Upper lobe of left lung (tissue), 6 donors: ENCODE data around the gene CLEC16A. TPM values are rescaled to one million over a fixed set of nuclear protein-coding genes. Genes with fewer than 3 reads are reported as not detected.

Source experiments
- ATAC-seq, 2 donors: fragments of 200-7000 bp; cut with Tn5 transposase; one replicate each; pipeline ENCODE4 v1.9.1; 2022; ENCODE audit warnings: mild to moderate bottlenecking in 2 of 2, moderate library complexity in 2 of 2; ENCODE audit not compliant: low FRiP score in 2 of 2
- DNase-seq, 2 donors: peaks; one replicate each; pipeline ENCODE4 v3.0.0-alpha.2; 2019 to 2020
- H3K27ac ChIP-seq, 4 donors: fragments of 200-600 bp; sonication (generic); one replicate each; pipeline ENCODE4 v1.5.1; 2016 to 2019
- H3K27me3 ChIP-seq, 4 donors: fragments of 200-600 bp; sonication (generic); one replicate each; pipeline ENCODE4 v1.5.1; 2017 to 2019
- H3K36me3 ChIP-seq, 4 donors: fragments of 200-600 bp; sonication (generic); one replicate each; pipeline ENCODE4 v1.5.1; 2016 to 2019
- H3K4me1 ChIP-seq, 4 donors: fragments of 200-600 bp; sonication (generic); one replicate each; pipeline ENCODE4 v1.5.1; 2018 to 2019
- H3K4me3 ChIP-seq, 4 donors: fragments of 200-600 bp; sonication (generic); one replicate each; pipeline ENCODE4 v1.5.1; 2017 to 2019; ENCODE audit warnings: mild to moderate bottlenecking in 2 of 4, moderate library complexity in 1 of 4
- H3K9me3 ChIP-seq, 4 donors: fragments of 200-600 bp; sonication (generic); one replicate each; pipeline ENCODE4 v1.5.1; 2018 to 2019
- CTCF ChIP-seq, 6 experiments: fragments of 450-650 bp in 4 of 6; fragments of 200-600 bp in 2 of 6; sonication (generic) in 2 of 6; IDR thresholded peaks; one replicate each; pipeline ENCODE4 v1.5.1; 2016 to 2019; ENCODE audit warnings: antibody characterized with exemption in 6 of 6
- EP300 ChIP-seq, 4 donors: sonication (generic); formaldehyde crosslinking; IDR thresholded peaks; one replicate each; pipeline ENCODE4 v1.5.1; 2017; ENCODE audit warnings: antibody characterized with exemption in 4 of 4, control low read depth in 2 of 4
- POLR2A ChIP-seq, 4 donors: fragments of 450-650 bp; IDR thresholded peaks; one replicate each; pipeline ENCODE4 v1.5.1; 2016 to 2017; ENCODE audit warnings: antibody characterized with exemption in 4 of 4, mild to moderate bottlenecking in 2 of 4
- POLR2AphosphoS5 ChIP-seq, 2 donors: sonication (generic); formaldehyde crosslinking; IDR thresholded peaks; one replicate each; pipeline ENCODE4 v1.5.1; 2017; ENCODE audit warnings: antibody characterized with exemption in 2 of 2
- WGBS, 2 donors: methylation state at CpG; one replicate each; pipeline ENCODE4 v1.1.5; 2017 to 2018; 5-methylcytosine and 5-hydroxymethylcytosine counted together
- total RNA-seq, 6 donors: library from RNA; depleted of rRNA in 4 of 6; stranded (reverse); fragments of >200 nt in 4 of 6; gene quantifications; one replicate each; pipeline versions ENCODE4 v1.1.0 to v1.2.1, GENCODE V29; 2016 to 2021
- donor health status: DM: no; HTN: no; CAD: no; lungs with moderate emphysema.
- donor health status: DM: no; HTN: yes; CAD: no; lungs with severe emphysema.

The CLEC16A gene
- total RNA-seq, 6 donors from 2014 or later, result 33.3 to 85.9 (median 46.4) TPM

- no peaks in the 10 kb centered on the region for H3K27me3 ChIP-seq
- no peak for TF ChIP-seq EP300 (IDR thresholded peaks at IDR 0.05)
- no peak for TF ChIP-seq POLR2AphosphoS5 (IDR thresholded peaks at IDR 0.05)
- TF ChIP-seq CTCF (IDR thresholded peaks at IDR 0.05), result no peak
- no peak for TF ChIP-seq POLR2A (IDR thresholded peaks at IDR 0.05)
- H3K27ac ChIP-seq, result no peak overlapping the region
- ATAC-seq, result no peak
- WGBS, 2 donors, result 83 to 90% methylated on average over 4 of the region's 4 CpGs
- peaks cover 0 to 8% (median 3%) of the 10 kb centered on the region in 4 donors for H3K4me1 ChIP-seq
- H3K9me3 ChIP-seq, result no peaks in the 10 kb centered on the region
- no peaks in the 10 kb centered on the region for H3K36me3 ChIP-seq
- DNase-seq, result no peak
- H3K4me3 ChIP-seq, result no peak overlapping the region
Observed at GRCh38 chr16:11159282-11159681, 214.9 kb downstream of the CLEC16A start.

GRCh38 chr16:11160676-11161115 lies 216.3 kb downstream of the CLEC16A start:
- Histone ChIP-seq H3K9me3 (no peaks in the 10 kb centered on the region), H3K4me3 (no peak overlapping the region), H3K4me1 (peaks cover 0 to 8% (median 3%) of the 10 kb centered on the region in 4 donors), H3K27me3 (no peaks in the 10 kb centered on the region), H3K36me3 (no peaks in the 10 kb centered on the region), H3K27ac (no peak overlapping the region)
- 89% methylated on average over 4 of the region's 4 CpGs for WGBS, 2 donors
- TF ChIP-seq POLR2A (IDR thresholded peaks at IDR 0.05) (no peak), CTCF (IDR thresholded peaks at IDR 0.05) (no peak), EP300 (IDR thresholded peaks at IDR 0.05) (no peak), POLR2AphosphoS5 (IDR thresholded peaks at IDR 0.05) (no peak)
- DNase-seq, result no peak
- no peak for ATAC-seq

GRCh38 chr16:11161439-11161838 lies 217.1 kb downstream of the CLEC16A start:
- 90% methylated on average over 6 of the region's 6 CpGs for WGBS, 2 donors
- Histone ChIP-seq H3K4me1 (peaks cover 0 to 8% (median 3%) of the 10 kb centered on the region in 4 donors), H3K36me3 (peaks cover 0 to 3% (median 3%) of the 10 kb centered on the region in 4 donors), H3K9me3 (no peaks in the 10 kb centered on the region), H3K27me3 (no peaks in the 10 kb centered on the region), H3K4me3 (no peak overlapping the region), H3K27ac (no peak overlapping the region)
- ATAC-seq, result no peak
- no peak for TF ChIP-seq CTCF (IDR thresholded peaks at IDR 0.05)
- no peak for TF ChIP-seq POLR2AphosphoS5 (IDR thresholded peaks at IDR 0.05)
- TF ChIP-seq EP300 (IDR thresholded peaks at IDR 0.05), result no peak
- TF ChIP-seq POLR2A (IDR thresholded peaks at IDR 0.05), result no peak
- no peak for DNase-seq

- peaks cover under 1 to 8% (median 6%) of the 10 kb centered on the region in 4 donors for H3K36me3 ChIP-seq
- H3K9me3 ChIP-seq, result no peaks in the 10 kb centered on the region
- H3K4me3 ChIP-seq, result no peak overlapping the region
- no peak for DNase-seq
- no peak for ATAC-seq
- TF ChIP-seq CTCF (IDR thresholded peaks at IDR 0.05) (no peak), POLR2A (IDR thresholded peaks at IDR 0.05) (no peak), POLR2AphosphoS5 (IDR thresholded peaks at IDR 0.05) (no peak), EP300 (IDR thresholded peaks at IDR 0.05) (no peak)
- H3K27me3 ChIP-seq, result no peaks in the 10 kb centered on the region
- H3K27ac ChIP-seq, result peak overlapping the region in 1 of 4 donors; percentile 51
- peaks cover 0 to 8% (median 3%) of the 10 kb centered on the region in 4 donors for H3K4me1 ChIP-seq
- WGBS, 2 donors, result 59 to 62% methylated on average over 7 of the region's 7 CpGs
Observed at GRCh38 chr16:11161974-11162373, 217.6 kb downstream of the CLEC16A start.

- Histone ChIP-seq H3K27me3 (no peaks in the 10 kb centered on the region), H3K36me3 (peaks cover 5 to 16% (median 12%) of the 10 kb centered on the region in 4 donors), H3K27ac (no peak overlapping the region), H3K4me1 (peaks cover 0 to 8% (median 3%) of the 10 kb centered on the region in 4 donors), H3K9me3 (no peaks in the 10 kb centered on the region), H3K4me3 (no peak overlapping the region)
- WGBS, 2 donors, result 81 to 87% methylated on average over 7 to 9 of the region's 9 CpGs
- TF ChIP-seq CTCF (IDR thresholded peaks at IDR 0.05), result no peak
- no peak for TF ChIP-seq POLR2A (IDR thresholded peaks at IDR 0.05)
- TF ChIP-seq POLR2AphosphoS5 (IDR thresholded peaks at IDR 0.05), result no peak
- no peak for TF ChIP-seq EP300 (IDR thresholded peaks at IDR 0.05)
- ATAC-seq (no peak), DNase-seq (no peak)
Observed at GRCh38 chr16:11162586-11163268, 218.4 kb downstream of the CLEC16A start.
